ENCODE measurements around the gene RPS6KA1. TPM values are rescaled to one million over a fixed set of nuclear protein-coding genes. Genes with fewer than 3 reads are reported as not detected.
A peak's percentile ranks its signal among the peaks of the same experiment; 100 is the strongest.

RPS6KA1 gene
- total and polyA plus RNA-seq, 4 donors: 0.87 to 21.4 (median 16.5) TPM

GRCh38 chr1:26574719-26575251, 45.2 kb downstream of the RPS6KA1 start:
- no peak overlapping the region for H3K4me3 ChIP-seq (ENCODE audit: low read length in 2 of 2)
- H3K27me3 ChIP-seq (ENCODE audit: control insufficient read depth in 1 of 2, insufficient read depth in 2 of 2, low read length in 1 of 2): no peaks in the 10 kb centered on the region
- DNase-seq: peak; percentile 49 to 54
- 32 to 39% methylated on average over 6 of the region's 6 CpGs for WGBS, 2 donors
- H3K27ac ChIP-seq (ENCODE audit: low read depth in 1 of 2, low read length in 2 of 2): no peak overlapping the region
- ATAC-seq (ENCODE audit: low FRiP score): no peak
- intact Hi-C loops (cut with DNase I): no loop called here
- no peaks in the 10 kb centered on the region for H3K4me1 ChIP-seq (ENCODE audit: control insufficient read depth in 1 of 2, insufficient read depth in 2 of 2, low read length in 2 of 2)
- H3K36me3 ChIP-seq (ENCODE audit: control insufficient read depth in 1 of 2, insufficient read depth in 2 of 2, low read length in 1 of 2): no peaks in the 10 kb centered on the region
- no peaks in the 10 kb centered on the region for H3K9me3 ChIP-seq (ENCODE audit: control insufficient read depth, low read length)

- DNase-seq (peak; percentile 13), ATAC-seq (ENCODE audit: low FRiP score) (no peak)
- Histone ChIP-seq H3K36me3 (ENCODE audit: control insufficient read depth in 1 of 2, insufficient read depth in 2 of 2, low read length in 1 of 2) (no peaks in the 10 kb centered on the region), H3K27ac (ENCODE audit: low read depth in 1 of 2, low read length in 2 of 2) (no peak overlapping the region), H3K4me3 (ENCODE audit: low read length in 2 of 2) (no peak overlapping the region), H3K27me3 (ENCODE audit: control insufficient read depth in 1 of 2, insufficient read depth in 2 of 2, low read length in 1 of 2) (no peaks in the 10 kb centered on the region), H3K9me3 (ENCODE audit: control insufficient read depth, low read length) (no peaks in the 10 kb centered on the region), H3K4me1 (ENCODE audit: control insufficient read depth in 1 of 2, insufficient read depth in 2 of 2, low read length in 2 of 2) (no peaks in the 10 kb centered on the region)
- WGBS, 2 donors: 83 to 87% methylated on average over 3 of the region's 3 CpGs
- intact Hi-C loops (cut with DNase I): no loop called here
Observed at GRCh38 chr1:26575348-26575747, 45.8 kb downstream of the RPS6KA1 start.

GRCh38 chr1:26578167-26578566, 48.6 kb downstream of the RPS6KA1 start:
- Histone ChIP-seq H3K4me3 (ENCODE audit: low read length in 2 of 2) (no peak overlapping the region), H3K9me3 (ENCODE audit: control insufficient read depth, low read length) (no peaks in the 10 kb centered on the region), H3K4me1 (ENCODE audit: control insufficient read depth in 1 of 2, insufficient read depth in 2 of 2, low read length in 2 of 2) (no peaks in the 10 kb centered on the region), H3K36me3 (ENCODE audit: control insufficient read depth in 1 of 2, insufficient read depth in 2 of 2, low read length in 1 of 2) (no peaks in the 10 kb centered on the region), H3K27ac (ENCODE audit: low read depth in 1 of 2, low read length in 2 of 2) (no peak overlapping the region), H3K27me3 (ENCODE audit: control insufficient read depth in 1 of 2, insufficient read depth in 2 of 2, low read length in 1 of 2) (no peaks in the 10 kb centered on the region)
- intact Hi-C loops (cut with DNase I): no loop called here
- no peak for ATAC-seq (ENCODE audit: low FRiP score)
- 59 to 71% methylated on average over 4 of the region's 4 CpGs for WGBS, 2 donors
- peak in 1 of 2 donors; percentile 4 for DNase-seq

GRCh38 chr1:26579681-26580111, 50.1 kb downstream of the RPS6KA1 start:
- intact Hi-C loops (cut with DNase I): no loop called here
- 56 to 62% methylated on average over 3 of the region's 3 CpGs for WGBS, 2 donors
- no peaks in the 10 kb centered on the region for H3K36me3 ChIP-seq (ENCODE audit: control insufficient read depth in 1 of 2, insufficient read depth in 2 of 2, low read length in 1 of 2)
- ATAC-seq (ENCODE audit: low FRiP score) (no peak), DNase-seq (peak in 1 of 2 donors; percentile 7)
- H3K4me3 ChIP-seq (ENCODE audit: low read length in 2 of 2): no peak overlapping the region
- H3K4me1 ChIP-seq (ENCODE audit: control insufficient read depth in 1 of 2, insufficient read depth in 2 of 2, low read length in 2 of 2): no peaks in the 10 kb centered on the region
- H3K9me3 ChIP-seq (ENCODE audit: control insufficient read depth, low read length): no peaks in the 10 kb centered on the region
- H3K27ac ChIP-seq (ENCODE audit: low read depth in 1 of 2, low read length in 2 of 2): no peak overlapping the region
- H3K27me3 ChIP-seq (ENCODE audit: control insufficient read depth in 1 of 2, insufficient read depth in 2 of 2, low read length in 1 of 2): no peaks in the 10 kb centered on the region

- H3K4me1 ChIP-seq (ENCODE audit: control insufficient read depth in 1 of 2, insufficient read depth in 2 of 2, low read length in 2 of 2): no peaks in the 10 kb centered on the region
- no peaks in the 10 kb centered on the region for H3K36me3 ChIP-seq (ENCODE audit: control insufficient read depth in 1 of 2, insufficient read depth in 2 of 2, low read length in 1 of 2)
- no peaks in the 10 kb centered on the region for H3K9me3 ChIP-seq (ENCODE audit: control insufficient read depth, low read length)
- no peak overlapping the region for H3K4me3 ChIP-seq (ENCODE audit: low read length in 2 of 2)
- no peaks in the 10 kb centered on the region for H3K27me3 ChIP-seq (ENCODE audit: control insufficient read depth in 1 of 2, insufficient read depth in 2 of 2, low read length in 1 of 2)
- intact Hi-C loops (cut with DNase I): no loop called here
- ATAC-seq (ENCODE audit: low FRiP score) (no peak), DNase-seq (peak in 1 of 2 donors; percentile 3)
- WGBS, 2 donors: 91 to 94% methylated on average over 6 of the region's 6 CpGs
- no peak overlapping the region for H3K27ac ChIP-seq (ENCODE audit: low read depth in 1 of 2, low read length in 2 of 2)
Observed at GRCh38 chr1:26580116-26580515, 50.6 kb downstream of the RPS6KA1 start.

GRCh38 chr1:26581287-26581651, 51.7 kb downstream of the RPS6KA1 start:
- Histone ChIP-seq H3K27me3 (ENCODE audit: control insufficient read depth in 1 of 2, insufficient read depth in 2 of 2, low read length in 1 of 2) (no peaks in the 10 kb centered on the region), H3K27ac (ENCODE audit: low read depth in 1 of 2, low read length in 2 of 2) (no peak overlapping the region), H3K9me3 (ENCODE audit: control insufficient read depth, low read length) (no peaks in the 10 kb centered on the region), H3K4me1 (ENCODE audit: control insufficient read depth in 1 of 2, insufficient read depth in 2 of 2, low read length in 2 of 2) (no peaks in the 10 kb centered on the region), H3K4me3 (ENCODE audit: low read length in 2 of 2) (no peak overlapping the region), H3K36me3 (ENCODE audit: control insufficient read depth in 1 of 2, insufficient read depth in 2 of 2, low read length in 1 of 2) (no peaks in the 10 kb centered on the region)
- WGBS, 2 donors: 83 to 88% methylated on average over 7 of the region's 7 CpGs
- DNase-seq (no peak), ATAC-seq (ENCODE audit: low FRiP score) (no peak)
- intact Hi-C loops (cut with DNase I): no loop called here

- no peak overlapping the region for H3K27ac ChIP-seq (ENCODE audit: low read depth in 1 of 2, low read length in 2 of 2)
- H3K4me1 ChIP-seq (ENCODE audit: control insufficient read depth in 1 of 2, insufficient read depth in 2 of 2, low read length in 2 of 2): no peaks in the 10 kb centered on the region
- DNase-seq (no peak), ATAC-seq (ENCODE audit: low FRiP score) (no peak)
- no peaks in the 10 kb centered on the region for H3K27me3 ChIP-seq (ENCODE audit: control insufficient read depth in 1 of 2, insufficient read depth in 2 of 2, low read length in 1 of 2)
- H3K9me3 ChIP-seq (ENCODE audit: control insufficient read depth, low read length): no peaks in the 10 kb centered on the region
- WGBS, 2 donors: 87% methylated on average over 8 of the region's 8 CpGs
- H3K36me3 ChIP-seq (ENCODE audit: control insufficient read depth in 1 of 2, insufficient read depth in 2 of 2, low read length in 1 of 2): no peaks in the 10 kb centered on the region
- no peak overlapping the region for H3K4me3 ChIP-seq (ENCODE audit: low read length in 2 of 2)
- intact Hi-C loops (cut with DNase I): no loop called here
Observed at GRCh38 chr1:26582053-26582835, 52.7 kb downstream of the RPS6KA1 start.

- no peak overlapping the region for H3K27ac ChIP-seq (ENCODE audit: low read depth in 1 of 2, low read length in 2 of 2)
- H3K4me3 ChIP-seq (ENCODE audit: low read length in 2 of 2): no peak overlapping the region
- H3K36me3 ChIP-seq (ENCODE audit: control insufficient read depth in 1 of 2, insufficient read depth in 2 of 2, low read length in 1 of 2): no peaks in the 10 kb centered on the region
- WGBS, 2 donors: 78 to 81% methylated on average over 6 of the region's 6 CpGs
- ATAC-seq (ENCODE audit: low FRiP score) (no peak), DNase-seq (peak; percentile 78 to 81)
- no peaks in the 10 kb centered on the region for H3K27me3 ChIP-seq (ENCODE audit: control insufficient read depth in 1 of 2, insufficient read depth in 2 of 2, low read length in 1 of 2)
- no peaks in the 10 kb centered on the region for H3K4me1 ChIP-seq (ENCODE audit: control insufficient read depth in 1 of 2, insufficient read depth in 2 of 2, low read length in 2 of 2)
- intact Hi-C loops (cut with DNase I): no loop called here
- no peaks in the 10 kb centered on the region for H3K9me3 ChIP-seq (ENCODE audit: control insufficient read depth, low read length)
Observed at GRCh38 chr1:26582836-26583460, 53.4 kb downstream of the RPS6KA1 start.

Measured in aorta (tissue), 5 donors.